Fibroblast of lung (primary cell): ENCODE data around the gene ZFR2. TPM values are rescaled to one million over a fixed set of nuclear protein-coding genes. Genes with fewer than 3 reads are reported as not detected.

Source experiments
- DNase-seq, 2 donors: peaks; one replicate each; pipeline versions ENCODE4 v3.0.0 to v3.0.0-alpha.2; 2010; ENCODE audit warnings: low read depth in 2 of 2
- H2AFZ ChIP-seq: 2 replicates; pipeline ENCODE4 v1.5.1; 2012; ENCODE audit warnings: low read length, control low read depth, inconsistent platforms
- H3K27ac ChIP-seq: 2 replicates; pipeline ENCODE4 v1.5.1; 2011; ENCODE audit warnings: low read length, control low read depth; ENCODE audit not compliant: insufficient read depth
- H3K27me3 ChIP-seq: 2 replicates; pipeline ENCODE4 v1.5.1; 2011; ENCODE audit warnings: mild to moderate bottlenecking, low read length; ENCODE audit not compliant: control insufficient read depth, insufficient read depth
- H3K36me3 ChIP-seq: 2 replicates; pipeline ENCODE4 v1.5.1; 2011; ENCODE audit warnings: low read length; ENCODE audit not compliant: control insufficient read depth, insufficient read depth
- H3K4me1 ChIP-seq: 2 replicates; pipeline ENCODE4 v1.5.1; 2011; ENCODE audit warnings: low read length; ENCODE audit not compliant: control insufficient read depth, insufficient read depth; ENCODE audit errors: extremely low read depth
- H3K4me2 ChIP-seq: 2 replicates; pipeline ENCODE4 v1.5.1; 2011; ENCODE audit warnings: low read length, control low read depth; ENCODE audit not compliant: insufficient read depth; ENCODE audit errors: extremely low read depth
- H3K4me3 ChIP-seq, 4 experiments: fragments of 200-600 bp in 1 of 4; sonication (generic) in 1 of 4; replicated peaks in 1 of 4; 2 replicates each; pipeline ENCODE4 v1.5.1; 2011 to 2016; ENCODE audit warnings: low read length in 4 of 4, low read depth in 3 of 4, mild to moderate bottlenecking in 3 of 4, control low read depth in 2 of 4, inconsistent platforms in 1 of 4, mixed read lengths in 1 of 4; ENCODE audit not compliant: insufficient read depth in 1 of 4; ENCODE audit errors: control extremely low read depth in 1 of 4
- H3K79me2 ChIP-seq: 2 replicates; pipeline ENCODE4 v1.5.1; 2012; ENCODE audit warnings: mild to moderate bottlenecking, low read length, inconsistent platforms; ENCODE audit not compliant: control insufficient read depth, insufficient read depth
- H3K9ac ChIP-seq: 2 replicates; pipeline ENCODE4 v1.5.1; 2011; ENCODE audit warnings: mild to moderate bottlenecking, low read length, control low read depth; ENCODE audit not compliant: insufficient read depth
- H3K9me3 ChIP-seq: 2 replicates; pipeline ENCODE4 v1.5.1; 2012; ENCODE audit warnings: low read depth, low read length; ENCODE audit not compliant: control insufficient read depth, insufficient read depth
- H4K20me1 ChIP-seq: 2 replicates; pipeline ENCODE4 v1.5.1; 2011; ENCODE audit warnings: low read length; ENCODE audit not compliant: control insufficient read depth, insufficient read depth; ENCODE audit errors: extremely low read depth
- EZH2 ChIP-seq: IDR thresholded peaks from 2 replicates; pipeline ENCODE4 v1.5.1; 2012; ENCODE audit warnings: low read length, control low read depth, mild to moderate bottlenecking; ENCODE audit errors: missing control alignments
- polyA plus RNA-seq, 2 donors: library from polyadenylated mRNA; depleted of rRNA in 1 of 2; stranded (reverse) in 1 of 2; unstranded in 1 of 2; fragments of >200 nt; gene quantifications; 2 replicates each; pipeline ENCODE4 v1.2.1, GENCODE V29; 2011 to 2012; ENCODE audit warnings: missing spikeins in 1 of 2
- total RNA-seq: library from RNA; depleted of rRNA; stranded (reverse); fragments of >200 nt; gene quantifications from 2 replicates; pipeline ENCODE4 v1.2.1, GENCODE V29; 2014
- TF ChIP-seq, protein P1 (sequence below), 2 donors: IDR thresholded peaks in 1 of 2; conservative IDR thresholded peaks in 1 of 2; 1 replicate in 1 of 2; 2 replicates in 1 of 2; pipeline ENCODE4 v1.5.1; 2011 to 2012; ENCODE audit warnings: low read length in 2 of 2, control low read depth in 1 of 2, inconsistent platforms in 1 of 2, low read depth in 1 of 2, mild to moderate bottlenecking in 1 of 2

Gene ZFR2
- total and polyA plus RNA-seq, 2 donors (not counting 1 experiment from before 2014, with no cell fraction given): not detected

DNA sequence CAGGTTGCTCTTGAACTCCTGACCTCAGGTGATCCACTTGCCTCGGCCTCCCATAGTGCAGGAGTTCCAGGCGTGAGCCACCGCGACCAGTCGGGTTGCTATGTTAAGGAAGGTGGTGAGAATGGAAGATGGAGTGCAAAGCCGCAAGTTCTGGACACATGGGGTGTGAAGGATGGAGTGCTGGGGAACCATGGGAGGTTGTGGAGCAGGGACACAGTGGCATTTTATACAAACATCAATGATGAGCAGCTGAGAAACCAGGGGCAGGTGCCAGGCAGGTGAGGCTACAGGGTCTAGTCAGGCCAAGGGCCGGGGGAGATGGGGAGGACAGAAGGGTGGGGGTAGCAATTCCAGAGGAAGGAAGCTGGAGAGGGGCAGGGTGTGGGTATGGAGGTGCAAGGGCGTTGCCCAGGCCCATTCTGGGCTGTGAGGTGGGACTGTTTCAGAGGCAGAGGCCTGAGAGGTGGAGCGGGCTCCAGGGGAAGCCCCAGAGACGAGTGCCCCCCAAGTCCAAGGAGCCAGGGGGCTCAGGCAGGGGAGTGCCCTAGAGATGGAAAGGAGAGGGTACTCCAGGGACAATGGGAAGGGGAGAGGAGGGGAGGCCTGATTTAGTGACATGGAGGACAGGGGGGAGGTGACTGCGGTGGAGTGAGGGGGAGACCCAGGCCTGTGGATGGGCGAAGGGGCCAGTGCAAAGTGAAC lies 94.9 kb downstream of the ZFR2 start:
- no peaks in the 10 kb centered on the region for H3K36me3 ChIP-seq
- H3K79me2 ChIP-seq: no peaks in the 10 kb centered on the region
- H3K4me1 ChIP-seq: no peaks in the 10 kb centered on the region
- H2AFZ ChIP-seq: no peak overlapping the region
- no peak overlapping the region for H3K4me3 ChIP-seq
- no peak overlapping the region for H3K9ac ChIP-seq
- no peaks in the 10 kb centered on the region for H4K20me1 ChIP-seq
- no peak for DNase-seq
- TF ChIP-seq, protein P1, sequence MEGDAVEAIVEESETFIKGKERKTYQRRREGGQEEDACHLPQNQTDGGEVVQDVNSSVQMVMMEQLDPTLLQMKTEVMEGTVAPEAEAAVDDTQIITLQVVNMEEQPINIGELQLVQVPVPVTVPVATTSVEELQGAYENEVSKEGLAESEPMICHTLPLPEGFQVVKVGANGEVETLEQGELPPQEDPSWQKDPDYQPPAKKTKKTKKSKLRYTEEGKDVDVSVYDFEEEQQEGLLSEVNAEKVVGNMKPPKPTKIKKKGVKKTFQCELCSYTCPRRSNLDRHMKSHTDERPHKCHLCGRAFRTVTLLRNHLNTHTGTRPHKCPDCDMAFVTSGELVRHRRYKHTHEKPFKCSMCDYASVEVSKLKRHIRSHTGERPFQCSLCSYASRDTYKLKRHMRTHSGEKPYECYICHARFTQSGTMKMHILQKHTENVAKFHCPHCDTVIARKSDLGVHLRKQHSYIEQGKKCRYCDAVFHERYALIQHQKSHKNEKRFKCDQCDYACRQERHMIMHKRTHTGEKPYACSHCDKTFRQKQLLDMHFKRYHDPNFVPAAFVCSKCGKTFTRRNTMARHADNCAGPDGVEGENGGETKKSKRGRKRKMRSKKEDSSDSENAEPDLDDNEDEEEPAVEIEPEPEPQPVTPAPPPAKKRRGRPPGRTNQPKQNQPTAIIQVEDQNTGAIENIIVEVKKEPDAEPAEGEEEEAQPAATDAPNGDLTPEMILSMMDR (conservative IDR thresholded peaks at IDR 0.05 in 1 of 2, IDR thresholded peaks at IDR 0.05 in 1 of 2; ENCODE audit: low read depth in 1 of 2, low read length in 2 of 2): no peak
- TF ChIP-seq EZH2: no peak
- no peak overlapping the region for H3K4me2 ChIP-seq
- H3K9me3 ChIP-seq: no peaks in the 10 kb centered on the region
- H3K27me3 ChIP-seq: no peaks in the 10 kb centered on the region
- H3K27ac ChIP-seq: no peak overlapping the region

DNA sequence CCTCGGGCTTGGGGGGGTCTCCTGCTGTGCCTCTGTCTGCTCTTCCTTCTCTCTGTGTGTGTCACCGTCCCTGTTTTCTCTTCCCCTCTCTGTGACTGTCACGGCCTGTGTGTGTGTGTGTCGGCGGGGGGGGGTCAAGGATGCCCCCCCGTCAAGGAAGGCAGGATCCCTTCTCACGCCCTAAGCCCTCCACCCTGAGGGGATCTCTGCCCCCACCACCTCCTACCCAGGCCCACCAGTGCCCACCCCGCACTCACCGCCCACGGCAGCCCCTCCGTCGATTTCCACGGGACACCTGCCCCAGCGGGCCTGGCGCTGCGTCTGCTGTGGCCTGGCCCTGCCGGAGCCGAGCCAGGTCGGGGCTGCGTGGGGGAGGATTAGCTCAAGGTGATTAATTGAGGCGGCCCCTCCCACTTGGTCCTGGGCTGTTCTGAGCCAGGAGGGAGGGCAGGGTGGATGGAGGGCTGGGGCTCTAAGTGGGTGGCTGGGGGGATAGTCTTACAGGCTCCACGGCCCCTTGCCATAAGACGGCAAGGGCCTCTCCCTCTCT lies 96.9 kb downstream of the ZFR2 start, which contains the start of gene RAX2:
TSS of gene RAX2 (minus strand) at position 323 of the 550 bp plus-strand sequence. CDS start 486 bp downstream, outside the sequence.
- H3K27ac ChIP-seq: no peak within 1 kb of the TSS
- peaks cover under 1% of the 10 kb centered on the region for H3K36me3 ChIP-seq
- no peak for DNase-seq
- no peaks in the 10 kb centered on the region for H3K9me3 ChIP-seq
- H3K4me2 ChIP-seq: no peak within 1 kb of the TSS
- H4K20me1 ChIP-seq: no peaks in the 10 kb centered on the region
- no peaks in the 10 kb centered on the region for H3K27me3 ChIP-seq
- no peak within 1 kb of the TSS for H3K4me3 ChIP-seq
- no peak within 1 kb of the TSS for H2AFZ ChIP-seq
- TF ChIP-seq EZH2: no peak
- TF ChIP-seq, protein P1 (conservative IDR thresholded peaks at IDR 0.05 in 1 of 2, IDR thresholded peaks at IDR 0.05 in 1 of 2; ENCODE audit: low read depth in 1 of 2, low read length in 2 of 2): no peak
- H3K9ac ChIP-seq: no peak within 1 kb of the TSS
- H3K79me2 ChIP-seq: no peaks in the 10 kb centered on the region
- H3K4me1 ChIP-seq: no peaks in the 10 kb centered on the region

DNA sequence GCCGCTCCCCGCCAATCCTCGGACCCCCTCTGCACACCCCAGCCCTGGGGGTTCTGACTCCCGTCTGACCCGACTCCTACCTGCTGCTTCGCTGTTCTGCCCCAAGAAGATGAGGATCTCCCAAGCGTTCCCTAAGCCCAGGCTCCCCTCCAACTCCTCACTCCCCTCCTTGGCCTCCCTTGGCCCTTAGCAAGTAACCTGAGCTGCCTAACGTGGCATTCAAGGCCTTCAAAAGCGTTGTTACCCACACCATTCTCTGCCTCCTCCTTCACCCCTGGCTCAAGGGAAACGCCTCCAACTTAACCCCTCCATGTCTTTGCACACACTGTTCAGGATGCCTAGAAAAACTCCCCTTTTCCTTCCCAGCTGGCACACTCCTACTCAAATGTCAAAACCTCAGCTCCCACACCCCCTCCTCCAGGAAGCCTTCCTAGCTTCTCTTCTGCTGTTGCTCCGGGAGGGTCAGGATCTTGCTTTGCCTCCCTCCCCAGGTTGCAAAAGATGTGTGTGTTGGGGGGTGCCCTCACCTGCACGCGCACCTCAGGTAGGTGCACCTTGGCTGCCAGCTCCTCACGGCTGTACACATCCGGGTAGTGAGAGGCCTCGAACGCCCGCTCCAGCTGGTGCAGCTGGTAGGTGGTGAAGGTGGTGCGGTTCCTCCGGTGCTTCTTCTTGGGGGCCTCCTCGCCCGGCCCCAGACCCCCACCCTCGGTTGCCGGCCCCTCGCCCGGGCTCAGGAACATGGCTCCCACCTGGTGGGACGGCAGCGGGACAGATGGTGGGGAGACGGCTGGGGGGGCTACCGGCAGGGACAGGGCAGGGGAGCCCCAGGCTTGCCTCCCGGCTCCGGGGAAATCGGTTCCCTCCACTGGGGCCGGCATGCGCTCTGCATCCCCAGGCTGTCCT lies 97.6 kb downstream of the ZFR2 start:
- Histone ChIP-seq H2AFZ (no peak overlapping the region), H3K4me3 (no peak overlapping the region), H3K4me2 (no peak overlapping the region), H3K27me3 (no peaks in the 10 kb centered on the region), H3K9ac (no peak overlapping the region), H3K9me3 (no peaks in the 10 kb centered on the region), H3K36me3 (peaks cover 3% of the 10 kb centered on the region), H4K20me1 (no peaks in the 10 kb centered on the region), H3K79me2 (no peaks in the 10 kb centered on the region), H3K27ac (no peak overlapping the region), H3K4me1 (no peaks in the 10 kb centered on the region)
- TF ChIP-seq, protein P1 (conservative IDR thresholded peaks at IDR 0.05 in 1 of 2, IDR thresholded peaks at IDR 0.05 in 1 of 2; ENCODE audit: low read depth in 1 of 2, low read length in 2 of 2): no peak
- no peak for TF ChIP-seq EZH2
- DNase-seq: no peak
